ENCODE results near the gene P2RY13. TPM values are rescaled to one million over a fixed set of nuclear protein-coding genes. Genes with fewer than 3 reads are reported as not detected.

P2RY13 gene
- total RNA-seq, 1 experiment from 2014 or later = not detected

DNA sequence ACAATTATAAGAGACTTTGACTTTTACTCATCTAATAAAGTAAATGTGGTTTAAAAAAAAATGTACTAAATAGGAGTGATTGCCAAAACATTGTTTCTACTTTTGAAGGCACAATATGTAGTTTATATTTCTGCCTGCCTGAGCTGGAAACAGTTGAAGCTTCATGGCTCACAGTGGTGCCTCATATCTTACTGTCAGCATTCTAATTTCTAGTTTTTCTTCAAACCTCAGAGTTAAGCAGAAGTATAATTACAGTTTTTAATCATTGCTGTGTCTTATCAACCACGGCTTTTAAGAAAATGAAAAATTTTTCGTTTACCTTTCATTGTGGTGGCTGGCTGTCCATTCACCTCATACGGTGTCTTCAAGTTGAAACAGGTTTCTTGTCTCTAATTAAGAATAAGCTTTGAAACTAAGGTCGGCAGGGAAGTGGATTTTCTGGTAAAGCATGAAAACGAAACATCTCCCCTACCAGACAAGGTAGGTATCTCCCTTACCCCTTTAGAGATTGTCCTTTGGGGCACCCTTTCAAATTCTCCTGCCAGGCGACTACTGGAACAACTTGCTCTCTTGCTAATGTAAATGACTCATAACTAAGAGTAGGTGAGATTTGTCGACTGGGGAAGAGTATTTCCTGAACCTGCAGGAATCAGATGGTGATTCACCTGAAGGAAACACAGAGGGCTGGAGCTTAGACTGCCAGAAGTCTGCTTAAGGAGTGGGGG is 12.9 kb downstream of the P2RY13 start, which contains the start of gene GPR87:
Gene GPR87, minus strand, starts transcription at position 554 of the 725 bp plus-strand sequence. CDS start 16,720 bp downstream, outside the sequence.
- H3K27ac ChIP-seq (ENCODE audit: insufficient read length, low read depth, low read length) = no peak within 1 kb of the TSS
- Mint-ChIP-seq H3K4me3 (no peak within 1 kb of the TSS), H3K9me3 (no peaks in the 10 kb centered on the region)

More for the DNA sequence above, 12.9 kb downstream of the P2RY13 start, which contains the start of gene GPR87:
- H2BK120ac ChIP-seq (ENCODE audit: low read depth, low read length, poor library complexity, severe bottlenecking) = no peak within 1 kb of the TSS
- no peak within 1 kb of the TSS for H2AFZ ChIP-seq (ENCODE audit: low read length)
- Mint-ChIP-seq H3K27me3 (ENCODE audit: low read depth) (no peaks in the 10 kb centered on the region), H3K27ac (peak within 1 kb of the TSS; percentile 68 to 96 (median 93)), H3K4me1 (peaks cover 42 to 43% of the 10 kb centered on the region in 2 experiments), H3K36me3 (ENCODE audit: insufficient read depth in 1 of 3, low read depth in 3 of 3) (no peaks in the 10 kb centered on the region)
- no peak within 1 kb of the TSS for H2BK20ac ChIP-seq (ENCODE audit: low read depth, low read length, poor library complexity, severe bottlenecking)
- H3K23ac ChIP-seq (ENCODE audit: insufficient read length, low read depth, low read length) = no peak within 1 kb of the TSS
- H4K91ac ChIP-seq (ENCODE audit: insufficient read length, low read depth, low read length) = no peak within 1 kb of the TSS
- no peak within 1 kb of the TSS for H4K8ac ChIP-seq (replicated peaks; ENCODE audit: insufficient read length, low read depth, low read length)
- no peaks in the 10 kb centered on the region for H4K20me1 ChIP-seq (ENCODE audit: control insufficient read depth, insufficient read depth, insufficient read length)
- no peak within 1 kb of the TSS for H3K4ac ChIP-seq (ENCODE audit: low read depth, low read length)
- H2BK12ac ChIP-seq (ENCODE audit: insufficient read length, low read depth, low read length) = no peak within 1 kb of the TSS
- no peak within 1 kb of the TSS for H3K14ac ChIP-seq (ENCODE audit: insufficient read depth, low read length)
- H4K5ac ChIP-seq (ENCODE audit: insufficient read length, low read depth, low read length) = no peak within 1 kb of the TSS
- no peaks in the 10 kb centered on the region for H3K27me3 ChIP-seq (ENCODE audit: insufficient read depth, low read length)
- H3K79me1 ChIP-seq (ENCODE audit: insufficient read depth, low read depth, low read length, poor library complexity, severe bottlenecking) = no peaks in the 10 kb centered on the region
- H3K79me2 ChIP-seq (ENCODE audit: insufficient read depth, low read length) = no peaks in the 10 kb centered on the region
- no peak within 1 kb of the TSS for H3K56ac ChIP-seq (ENCODE audit: insufficient read length, low read depth, low read length)
- no CpG with 5 or more reads among the region's 7 CpGs for WGBS (ENCODE audit: extremely low coverage, insufficient read length, low lambda C conversion rate)
- no peak for DNase-seq
- no peak within 1 kb of the TSS for H3T11ph ChIP-seq (ENCODE audit: low read length)
- H3K9me3 ChIP-seq (ENCODE audit: control insufficient read depth, low read depth, low read length) = no peaks in the 10 kb centered on the region
- H2BK15ac ChIP-seq (ENCODE audit: low read depth, low read length) = no peak within 1 kb of the TSS
- no peak within 1 kb of the TSS for H3K4me2 ChIP-seq (ENCODE audit: insufficient read depth, insufficient read length, low read length)
- H3K9ac ChIP-seq (ENCODE audit: extremely low read depth, insufficient read length, low read length) = no peak within 1 kb of the TSS
- H3K23me2 ChIP-seq (ENCODE audit: insufficient read length, low read depth, low read length, poor library complexity, severe bottlenecking) = no peaks in the 10 kb centered on the region
- H3K4me1 ChIP-seq (ENCODE audit: insufficient read depth, low read length) = no peaks in the 10 kb centered on the region; the same call in 1 of the 2 replicates
- TF ChIP-seq CTCF (conservative IDR thresholded peaks at IDR 0.05) = no peak
- no peak within 1 kb of the TSS for H2BK5ac ChIP-seq (ENCODE audit: insufficient read length, low read length)
- no peak within 1 kb of the TSS for H2AK5ac ChIP-seq (ENCODE audit: insufficient read length, low read length)
- no peak within 1 kb of the TSS for H3K18ac ChIP-seq (ENCODE audit: insufficient read length, low read depth, low read length)
